Neural progenitor cell (in vitro differentiated cells): Measurements from ENCODE around the gene MRM2.

Experiments used
- CTCF ChIP-seq: fragments of 200-600 bp; sonication (generic); IDR thresholded peaks from 2 replicates; pipeline ENCODE4 v1.5.1; 2017; ENCODE audit warnings: antibody characterized with exemption, mild to moderate bottlenecking
- EZH2 ChIP-seq: fragments of 200-600 bp; sonication (generic); IDR thresholded peaks from 2 replicates; pipeline ENCODE4 v1.6.1; 2017; ENCODE audit warnings: antibody characterized with exemption, mild to moderate bottlenecking, moderate library complexity
- EZH2phosphoT487 ChIP-seq: fragments of 200-600 bp; sonication (generic); IDR thresholded peaks from 2 replicates; pipeline ENCODE4 v1.6.1; 2017; ENCODE audit warnings: antibody characterized with exemption

- TF ChIP-seq CTCF (no peak), EZH2phosphoT487 (no peak), EZH2 (no peak)
These were observed 1.5 kb upstream of the MRM2 start for GRCh38 chr7:2243458-2243857.
